Gastrocnemius medialis (tissue), 4 donors: ENCODE measurements around the gene USP36.

Experiments used
- POLR2A ChIP-seq, 2 donors: fragments of 450-650 bp; IDR thresholded peaks; one replicate each; pipeline ENCODE4 v1.6.1; 2017; ENCODE audit warnings: antibody characterized with exemption in 2 of 2, mild to moderate bottlenecking in 2 of 2, moderate library complexity in 2 of 2
- TF ChIP-seq, protein P1 (sequence below), 5 experiments: fragments of 450-650 bp in 3 of 5; fragments of 200-600 bp in 2 of 5; sonication (generic) in 2 of 5; IDR thresholded peaks in 4 of 5; conservative IDR thresholded peaks in 1 of 5; 1 replicate in 4 of 5; 2 replicates in 1 of 5; pipeline ENCODE4 v1.5.1; 2016 to 2019; ENCODE audit warnings: antibody characterized with exemption in 5 of 5, mild to moderate bottlenecking in 3 of 5, moderate library complexity in 3 of 5

DNA sequence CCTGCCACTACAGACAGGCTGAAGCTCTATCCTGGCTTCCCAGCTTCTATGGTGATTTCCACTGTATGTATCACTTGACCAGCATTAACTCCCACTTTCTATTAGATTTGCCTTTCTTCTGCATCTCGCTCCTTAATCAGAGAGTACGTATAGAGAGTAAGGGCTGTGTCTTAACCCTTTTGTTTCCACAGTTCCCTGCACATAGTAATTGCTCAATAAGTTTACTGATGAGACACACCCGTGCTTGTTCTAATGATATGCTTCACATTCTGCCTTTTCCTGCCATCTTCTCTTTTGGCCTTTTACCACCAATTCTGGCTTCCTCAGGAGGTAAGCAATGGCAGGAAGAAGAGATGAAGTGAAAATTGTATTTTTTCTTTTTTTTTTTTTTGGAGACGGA, 20.6 kb upstream of the USP36 start:
- TF ChIP-seq, protein P1, sequence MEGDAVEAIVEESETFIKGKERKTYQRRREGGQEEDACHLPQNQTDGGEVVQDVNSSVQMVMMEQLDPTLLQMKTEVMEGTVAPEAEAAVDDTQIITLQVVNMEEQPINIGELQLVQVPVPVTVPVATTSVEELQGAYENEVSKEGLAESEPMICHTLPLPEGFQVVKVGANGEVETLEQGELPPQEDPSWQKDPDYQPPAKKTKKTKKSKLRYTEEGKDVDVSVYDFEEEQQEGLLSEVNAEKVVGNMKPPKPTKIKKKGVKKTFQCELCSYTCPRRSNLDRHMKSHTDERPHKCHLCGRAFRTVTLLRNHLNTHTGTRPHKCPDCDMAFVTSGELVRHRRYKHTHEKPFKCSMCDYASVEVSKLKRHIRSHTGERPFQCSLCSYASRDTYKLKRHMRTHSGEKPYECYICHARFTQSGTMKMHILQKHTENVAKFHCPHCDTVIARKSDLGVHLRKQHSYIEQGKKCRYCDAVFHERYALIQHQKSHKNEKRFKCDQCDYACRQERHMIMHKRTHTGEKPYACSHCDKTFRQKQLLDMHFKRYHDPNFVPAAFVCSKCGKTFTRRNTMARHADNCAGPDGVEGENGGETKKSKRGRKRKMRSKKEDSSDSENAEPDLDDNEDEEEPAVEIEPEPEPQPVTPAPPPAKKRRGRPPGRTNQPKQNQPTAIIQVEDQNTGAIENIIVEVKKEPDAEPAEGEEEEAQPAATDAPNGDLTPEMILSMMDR (IDR thresholded peaks at IDR 0.05 in 4 of 5, conservative IDR thresholded peaks at IDR 0.05 in 1 of 5), result no peak
- no peak for TF ChIP-seq POLR2A (IDR thresholded peaks at IDR 0.05)
